Esophagus squamous epithelium (tissue), 4 donors: Measurements from ENCODE around the gene TAF1L.

Experiments
- POLR2A ChIP-seq, 4 donors: fragments of 450-650 bp; IDR thresholded peaks; one replicate each; pipeline ENCODE4 v1.6.1; 2017; ENCODE audit warnings: antibody characterized with exemption in 4 of 4, mild to moderate bottlenecking in 4 of 4, moderate library complexity in 3 of 4
- TF ChIP-seq, protein P1 (sequence below), 6 experiments: fragments of 450-650 bp in 4 of 6; fragments of 200-600 bp in 2 of 6; sonication (generic) in 2 of 6; IDR thresholded peaks; one replicate each; pipeline ENCODE4 v1.5.1; 2016 to 2019; ENCODE audit warnings: antibody characterized with exemption in 6 of 6, mild to moderate bottlenecking in 4 of 6, moderate library complexity in 4 of 6

DNA sequence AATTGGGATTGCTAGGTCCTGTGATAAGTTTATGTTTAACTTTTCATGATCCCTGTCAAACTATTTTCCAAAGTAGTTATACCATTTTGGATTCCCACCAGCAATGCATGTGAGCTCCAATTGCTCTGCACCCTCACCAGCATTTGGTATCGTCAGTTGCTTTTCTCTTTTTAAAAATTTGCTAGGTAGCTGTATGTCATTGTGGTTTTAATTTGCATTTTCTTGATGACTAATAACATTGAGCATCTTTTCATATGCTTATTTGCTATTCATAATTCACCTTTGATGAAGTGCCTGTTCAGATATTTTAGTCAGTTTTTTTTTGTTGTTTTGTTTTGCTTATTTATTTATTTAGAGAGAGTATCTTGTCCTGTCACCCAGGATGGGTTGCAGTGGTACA is 12.5 kb downstream of the TAF1L start:
- TF ChIP-seq, protein P1, sequence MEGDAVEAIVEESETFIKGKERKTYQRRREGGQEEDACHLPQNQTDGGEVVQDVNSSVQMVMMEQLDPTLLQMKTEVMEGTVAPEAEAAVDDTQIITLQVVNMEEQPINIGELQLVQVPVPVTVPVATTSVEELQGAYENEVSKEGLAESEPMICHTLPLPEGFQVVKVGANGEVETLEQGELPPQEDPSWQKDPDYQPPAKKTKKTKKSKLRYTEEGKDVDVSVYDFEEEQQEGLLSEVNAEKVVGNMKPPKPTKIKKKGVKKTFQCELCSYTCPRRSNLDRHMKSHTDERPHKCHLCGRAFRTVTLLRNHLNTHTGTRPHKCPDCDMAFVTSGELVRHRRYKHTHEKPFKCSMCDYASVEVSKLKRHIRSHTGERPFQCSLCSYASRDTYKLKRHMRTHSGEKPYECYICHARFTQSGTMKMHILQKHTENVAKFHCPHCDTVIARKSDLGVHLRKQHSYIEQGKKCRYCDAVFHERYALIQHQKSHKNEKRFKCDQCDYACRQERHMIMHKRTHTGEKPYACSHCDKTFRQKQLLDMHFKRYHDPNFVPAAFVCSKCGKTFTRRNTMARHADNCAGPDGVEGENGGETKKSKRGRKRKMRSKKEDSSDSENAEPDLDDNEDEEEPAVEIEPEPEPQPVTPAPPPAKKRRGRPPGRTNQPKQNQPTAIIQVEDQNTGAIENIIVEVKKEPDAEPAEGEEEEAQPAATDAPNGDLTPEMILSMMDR (IDR thresholded peaks at IDR 0.05) = no peak
- TF ChIP-seq POLR2A (IDR thresholded peaks at IDR 0.05) = no peak
